H9 (cell line): Measurements from ENCODE around the gene CDCP2. TPM values are rescaled to one million over a fixed set of nuclear protein-coding genes. Genes with fewer than 3 reads are reported as not detected.

ENCODE experiments used
- DNase-seq: peaks from one replicate; pipeline ENCODE4 v3.0.0-alpha.2; 2017
- H2AFZ ChIP-seq: one replicate; pipeline ENCODE4 v1.6.1; 2013; ENCODE audit warnings: mild to moderate bottlenecking, low read length, control low read depth, moderate library complexity
- H2AK5ac ChIP-seq: 2 replicates; pipeline ENCODE4 v1.6.1; 2013; ENCODE audit warnings: low read length, control low read depth, mixed read lengths; ENCODE audit not compliant: insufficient read length
- H2BK120ac ChIP-seq: one replicate; pipeline ENCODE4 v1.6.1; 2013; ENCODE audit warnings: low read depth, mild to moderate bottlenecking, low read length, control low read depth, inconsistent platforms; ENCODE audit not compliant: poor library complexity, severe bottlenecking
- H2BK12ac ChIP-seq: 2 replicates; pipeline ENCODE4 v1.6.1; 2013; ENCODE audit warnings: low read length, control low read depth, mixed read lengths, low read depth; ENCODE audit not compliant: insufficient read length
- H2BK15ac ChIP-seq: 2 replicates; pipeline ENCODE4 v1.6.1; 2013; ENCODE audit warnings: low read depth, low read length, control low read depth
- H2BK20ac ChIP-seq: one replicate; pipeline ENCODE4 v1.6.1; 2013; ENCODE audit warnings: low read depth, mild to moderate bottlenecking, low read length, control low read depth, inconsistent platforms; ENCODE audit not compliant: poor library complexity, severe bottlenecking
- H2BK5ac ChIP-seq: 2 replicates; pipeline ENCODE4 v1.6.1; 2013; ENCODE audit warnings: low read length, control low read depth, mixed read lengths; ENCODE audit not compliant: insufficient read length
- H3K14ac ChIP-seq: 2 replicates; pipeline ENCODE4 v1.6.1; 2013; ENCODE audit warnings: low read length, control low read depth; ENCODE audit not compliant: insufficient read depth
- H3K18ac ChIP-seq: 2 replicates; pipeline ENCODE4 v1.6.1; 2013; ENCODE audit warnings: low read depth, mild to moderate bottlenecking, mixed read lengths, low read length, control low read depth; ENCODE audit not compliant: insufficient read length
- H3K23ac ChIP-seq: 2 replicates; pipeline ENCODE4 v1.6.1; 2013; ENCODE audit warnings: low read length, control low read depth, mixed read lengths, low read depth; ENCODE audit not compliant: insufficient read length
- H3K23me2 ChIP-seq: 2 replicates; pipeline ENCODE4 v1.6.1; 2013; ENCODE audit warnings: low read depth, mild to moderate bottlenecking, mixed read lengths, low read length, control low read depth; ENCODE audit not compliant: insufficient read length, poor library complexity, severe bottlenecking
- H3K27ac ChIP-seq: 2 replicates; pipeline ENCODE4 v1.5.1; 2013; ENCODE audit warnings: low read length, control low read depth, mixed read lengths, low read depth; ENCODE audit not compliant: insufficient read length
- H3K27me3 ChIP-seq: 2 replicates; pipeline ENCODE4 v1.6.1; 2013; ENCODE audit warnings: low read length, control low read depth, inconsistent platforms; ENCODE audit not compliant: insufficient read depth
- H3K4ac ChIP-seq: 2 replicates; pipeline ENCODE4 v1.6.1; 2013; ENCODE audit warnings: low read depth, mild to moderate bottlenecking, control low read depth, inconsistent platforms, low read length, moderate library complexity
- H3K4me1 ChIP-seq: 2 replicates; pipeline ENCODE4 v1.6.1; 2013; ENCODE audit warnings: low read length, control low read depth, inconsistent platforms; ENCODE audit not compliant: insufficient read depth
- H3K4me2 ChIP-seq: 2 replicates; pipeline ENCODE4 v1.6.1; 2013; ENCODE audit warnings: low read length, control low read depth, mixed read lengths; ENCODE audit not compliant: insufficient read length, insufficient read depth
- H3K56ac ChIP-seq: 2 replicates; pipeline ENCODE4 v1.6.1; 2013; ENCODE audit warnings: low read depth, mild to moderate bottlenecking, mixed read lengths, low read length, control low read depth; ENCODE audit not compliant: insufficient read length
- H3K79me1 ChIP-seq: 2 replicates; pipeline ENCODE4 v1.6.1; 2013; ENCODE audit warnings: low read depth, mild to moderate bottlenecking, moderate library complexity, low read length, control low read depth, inconsistent platforms; ENCODE audit not compliant: insufficient read depth, poor library complexity, severe bottlenecking
- H3K79me2 ChIP-seq: 2 replicates; pipeline ENCODE4 v1.6.1; 2013; ENCODE audit warnings: low read length, control low read depth, inconsistent platforms; ENCODE audit not compliant: insufficient read depth
- H3K9ac ChIP-seq: 2 replicates; pipeline ENCODE4 v1.6.1; 2013; ENCODE audit warnings: low read length, control low read depth, mixed read lengths; ENCODE audit not compliant: insufficient read length; ENCODE audit errors: extremely low read depth
- H3K9me3 ChIP-seq: one replicate; pipeline ENCODE4 v1.6.1; 2013; ENCODE audit warnings: low read depth, low read length, inconsistent platforms; ENCODE audit not compliant: control insufficient read depth
- H3T11ph ChIP-seq: one replicate; pipeline ENCODE4 v1.6.1; 2013; ENCODE audit warnings: mild to moderate bottlenecking, low read length, control low read depth, inconsistent platforms
- H4K20me1 ChIP-seq: one replicate; pipeline ENCODE4 v1.6.1; 2013; ENCODE audit not compliant: control insufficient read depth, insufficient read length, insufficient read depth
- H4K5ac ChIP-seq: 2 replicates; pipeline ENCODE4 v1.6.1; 2013; ENCODE audit warnings: low read depth, mild to moderate bottlenecking, mixed read lengths, low read length, control low read depth; ENCODE audit not compliant: insufficient read length
- H4K8ac ChIP-seq: replicated peaks from 2 replicates; pipeline ENCODE4 v1.6.1; 2013; ENCODE audit warnings: low read length, control low read depth, mixed read lengths, low read depth; ENCODE audit not compliant: insufficient read length
- H4K91ac ChIP-seq: 2 replicates; pipeline ENCODE4 v1.6.1; 2013; ENCODE audit warnings: low read depth, mild to moderate bottlenecking, moderate library complexity, mixed read lengths, low read length, control low read depth; ENCODE audit not compliant: insufficient read length
- H3K27ac Mint-ChIP-seq, 3 experiments: 2 replicates in 2 of 3; 3 replicates in 1 of 3; pipeline ENCODE4 v1.8.0; 2020 to 2021; ENCODE audit warnings: mixed read lengths in 3 of 3, mild to moderate bottlenecking in 1 of 3, moderate library complexity in 1 of 3
- H3K27me3 Mint-ChIP-seq: 2 replicates; pipeline ENCODE4 v1.8.0; 2021; ENCODE audit warnings: low read depth, mild to moderate bottlenecking, moderate library complexity, mixed read lengths
- H3K36me3 Mint-ChIP-seq, 3 experiments: 2 replicates in 2 of 3; 3 replicates in 1 of 3; pipeline ENCODE4 v1.8.0; 2020 to 2021; ENCODE audit warnings: low read depth in 3 of 3, mixed read lengths in 3 of 3; ENCODE audit not compliant: insufficient read depth in 1 of 3
- H3K4me1 Mint-ChIP-seq, 2 experiments: 2 replicates each; pipeline ENCODE4 v1.8.0; 2020; ENCODE audit warnings: mixed read lengths in 2 of 2
- H3K4me3 Mint-ChIP-seq, 2 experiments: 2 replicates in 1 of 2; 3 replicates in 1 of 2; pipeline ENCODE4 v1.8.0; 2020 to 2021; ENCODE audit warnings: mild to moderate bottlenecking in 2 of 2, mixed read lengths in 2 of 2, moderate library complexity in 1 of 2
- H3K9me3 Mint-ChIP-seq, 2 experiments: 2 replicates in 1 of 2; 3 replicates in 1 of 2; pipeline ENCODE4 v1.8.0; 2020; ENCODE audit warnings: mild to moderate bottlenecking in 2 of 2, mixed read lengths in 2 of 2, moderate library complexity in 1 of 2
- CTCF ChIP-seq: fragments of 200-600 bp; sonication (generic); conservative IDR thresholded peaks from 3 replicates; pipeline ENCODE4 v1.8.0; 2021; ENCODE audit warnings: antibody characterized with exemption, mild to moderate bottlenecking
- WGBS: extraction: QIAGEN DNeasy Blood & Tissue Kit; methylation state at CpG from one replicate; pipeline ENCODE4 v1.1.7; 2013; ENCODE audit warnings: missing lambda C conversion rate, low lambda C conversion rate, mixed read lengths; ENCODE audit not compliant: insufficient read length; ENCODE audit errors: extremely low coverage; 5-methylcytosine and 5-hydroxymethylcytosine counted together
- total RNA-seq: library from RNA; stranded (reverse); gene quantifications from 2 replicates; pipeline ENCODE4 v1.2.1, GENCODE V29; 2021

CDCP2 gene
- total RNA-seq, 1 experiment from 2014 or later = not detected

- Mint-ChIP-seq H3K4me1 (peaks cover 9 to 14% of the 10 kb centered on the region in 2 experiments), H3K27ac (no peak overlapping the region)
- no peak overlapping the region for H2AFZ ChIP-seq
These were observed 34.8 kb downstream of the CDCP2 start for GRCh38 chr1:54117815-54118563.

More at GRCh38 chr1:54117815-54118563, 34.8 kb downstream of the CDCP2 start:
- no peak overlapping the region for H2BK15ac ChIP-seq
- Mint-ChIP-seq H3K9me3 (no peaks in the 10 kb centered on the region), H3K4me3 (no peak overlapping the region), H3K36me3 (no peaks in the 10 kb centered on the region), H3K27me3 (peaks cover 18% of the 10 kb centered on the region)
- no peak overlapping the region for H3T11ph ChIP-seq
- WGBS = no CpG with 5 or more reads among the region's 11 CpGs
- no peak overlapping the region for H3K23ac ChIP-seq
- no peaks in the 10 kb centered on the region for H3K9me3 ChIP-seq
- peaks cover 5% of the 10 kb centered on the region for H4K20me1 ChIP-seq
- H3K27ac ChIP-seq = no peak overlapping the region
- no peaks in the 10 kb centered on the region for H3K79me2 ChIP-seq
- H4K8ac ChIP-seq = no peak overlapping the region
- no peak overlapping the region for H3K18ac ChIP-seq
- H3K9ac ChIP-seq = no peak overlapping the region
- no peak overlapping the region for H3K14ac ChIP-seq
- no peak for TF ChIP-seq CTCF
- no peak overlapping the region for H4K5ac ChIP-seq
- DNase-seq = no peak
- H3K4ac ChIP-seq = no peak overlapping the region
- no peaks in the 10 kb centered on the region for H3K4me1 ChIP-seq
- no peak overlapping the region for H3K4me2 ChIP-seq
- no peak overlapping the region for H3K56ac ChIP-seq
- H3K79me1 ChIP-seq = no peaks in the 10 kb centered on the region
- H2BK12ac ChIP-seq = no peak overlapping the region
- no peak overlapping the region for H4K91ac ChIP-seq
- no peaks in the 10 kb centered on the region for H3K23me2 ChIP-seq
- H2BK20ac ChIP-seq = no peak overlapping the region
- no peak overlapping the region for H2AK5ac ChIP-seq
- H2BK120ac ChIP-seq = no peak overlapping the region
- H3K27me3 ChIP-seq = no peaks in the 10 kb centered on the region; the same call in 1 of the 2 replicates
- H2BK5ac ChIP-seq = no peak overlapping the region
